ENCODE measurements around the gene RAI1.

GRCh38 chr17:17721140-17721668 lies 39.9 kb downstream of the RAI1 start:
- TF ChIP-seq CTCF (IDR thresholded peaks at IDR 0.05) (no peak), POLR2A (IDR thresholded peaks at IDR 0.05) (no peak)
